GM23338 (cell line): ENCODE results near the gene ALOX12. TPM values are rescaled to one million over a fixed set of nuclear protein-coding genes. Genes with fewer than 3 reads are reported as not detected.

Source experiments
- ATAC-seq: fragments of 200-7000 bp; cut with Tn5 transposase; 3 replicates; pipeline ENCODE4 v1.9.1; 2020
- DNase-seq: peaks from one replicate; pipeline ENCODE4 v3.0.0-alpha.2; 2015; ENCODE audit warnings: low spot score
- H2AFZ ChIP-seq: fragments of 200-600 bp; sonication (generic); 2 replicates; pipeline ENCODE4 v1.8.0; 2016; ENCODE audit warnings: antibody characterized with exemption, mild to moderate bottlenecking, moderate library complexity
- H3F3A ChIP-seq: fragments of 200-600 bp; sonication (generic); replicated peaks from 2 replicates; pipeline ENCODE4 v1.8.0; 2017; ENCODE audit warnings: antibody characterized with exemption, mixed run types, low read depth
- H3K27ac ChIP-seq: fragments of 200-600 bp; sonication (generic); 2 replicates; pipeline ENCODE4 v1.6.1; 2016; ENCODE audit warnings: low read depth
- H3K27me3 ChIP-seq: fragments of 200-600 bp; sonication (generic); 2 replicates; pipeline ENCODE4 v1.8.0; 2016; ENCODE audit warnings: mild to moderate bottlenecking, mixed run types, moderate library complexity; ENCODE audit not compliant: insufficient read depth
- H3K36me3 ChIP-seq: fragments of 200-600 bp; sonication (generic); 2 replicates; pipeline ENCODE4 v1.8.0; 2016; ENCODE audit warnings: mild to moderate bottlenecking; ENCODE audit not compliant: insufficient read depth
- H3K4me1 ChIP-seq: fragments of 200-600 bp; sonication (generic); 2 replicates; pipeline ENCODE4 v1.8.0; 2016; ENCODE audit warnings: mild to moderate bottlenecking, moderate library complexity; ENCODE audit not compliant: insufficient read depth
- H3K4me2 ChIP-seq: fragments of 200-600 bp; sonication (generic); 2 replicates; pipeline ENCODE4 v1.7.1; 2017; ENCODE audit warnings: mixed run types
- H3K4me3 ChIP-seq: fragments of 200-600 bp; sonication (generic); 2 replicates; pipeline ENCODE4 v1.6.1; 2016; ENCODE audit warnings: mixed run types
- H3K79me2 ChIP-seq: fragments of 200-600 bp; sonication (generic); replicated peaks from 2 replicates; pipeline ENCODE4 v1.8.0; 2017; ENCODE audit warnings: mild to moderate bottlenecking; ENCODE audit not compliant: insufficient read depth
- H3K9me2 ChIP-seq: fragments of 200-600 bp; sonication (generic); 2 replicates; pipeline ENCODE4 v1.8.0; 2017; ENCODE audit not compliant: insufficient read depth
- H4K20me1 ChIP-seq: fragments of 200-600 bp; sonication (generic); replicated peaks from 2 replicates; pipeline ENCODE4 v1.8.0; 2017; ENCODE audit warnings: mild to moderate bottlenecking; ENCODE audit not compliant: insufficient read depth
- H3K27ac Mint-ChIP-seq: 2 replicates; pipeline ENCODE4 v1.8.0; 2020; ENCODE audit warnings: inconsistent platforms, mild to moderate bottlenecking, moderate library complexity, mixed read lengths
- H3K27me3 Mint-ChIP-seq: 3 replicates; pipeline ENCODE4 v1.8.0; 2022; ENCODE audit warnings: low read depth, mild to moderate bottlenecking, moderate library complexity, mixed read lengths, inconsistent platforms; ENCODE audit not compliant: insufficient read depth, poor library complexity
- H3K36me3 Mint-ChIP-seq: 3 replicates; pipeline ENCODE4 v1.8.0; 2021; ENCODE audit warnings: low read depth, mild to moderate bottlenecking, inconsistent platforms, moderate library complexity, mixed read lengths
- H3K4me1 Mint-ChIP-seq: 3 replicates; pipeline ENCODE4 v1.8.0; 2020; ENCODE audit warnings: mild to moderate bottlenecking, inconsistent platforms, mixed read lengths
- H3K4me3 Mint-ChIP-seq: 3 replicates; pipeline ENCODE4 v1.8.0; 2021; ENCODE audit warnings: moderate library complexity, mild to moderate bottlenecking, inconsistent platforms, mixed read lengths
- H3K9me3 Mint-ChIP-seq: 3 replicates; pipeline ENCODE4 v1.8.0; 2020; ENCODE audit warnings: moderate library complexity, mild to moderate bottlenecking, inconsistent platforms, mixed read lengths
- CREB1 ChIP-seq: fragments of 250-450 bp; sonication (Bioruptor Pico); IDR thresholded peaks from 2 replicates; pipeline ENCODE4 v1.5.0; 2020; ENCODE audit warnings: low read depth, mild to moderate bottlenecking, moderate library complexity
- CTCF ChIP-seq, 2 experiments: fragments of 200-600 bp in 1 of 2; sonication (generic) in 1 of 2; conservative IDR thresholded peaks; 2 replicates each; pipeline versions ENCODE4 v1.5.1 to v1.6.1; 2016 to 2017; ENCODE audit warnings: antibody characterized with exemption in 2 of 2, low read depth in 2 of 2, mild to moderate bottlenecking in 2 of 2, moderate library complexity in 1 of 2
- ETS1 ChIP-seq: IDR thresholded peaks from 2 replicates; pipeline ENCODE4 v1.6.1; 2016; ENCODE audit warnings: antibody characterized with exemption
- EZH2 ChIP-seq: fragments of 200-600 bp; sonication (generic); IDR thresholded peaks from one replicate; pipeline ENCODE4 v1.8.0; 2017; ENCODE audit warnings: antibody characterized with exemption, mild to moderate bottlenecking, low read depth; ENCODE audit not compliant: unreplicated experiment
- EZH2phosphoT487 ChIP-seq: fragments of 200-600 bp; sonication (generic); IDR thresholded peaks from one replicate; pipeline ENCODE4 v1.8.1; 2018; ENCODE audit warnings: antibody characterized with exemption; ENCODE audit not compliant: unreplicated experiment
- JUNB ChIP-seq: IDR thresholded peaks from one replicate; pipeline ENCODE4 v1.6.1; 2016; ENCODE audit warnings: antibody characterized with exemption; ENCODE audit not compliant: unreplicated experiment
- NANOG ChIP-seq: IDR thresholded peaks from 2 replicates; pipeline ENCODE4 v1.6.1; 2016; ENCODE audit warnings: antibody characterized with exemption, borderline replicate concordance
- POLR2AphosphoS5 ChIP-seq: IDR thresholded peaks from 2 replicates; pipeline ENCODE4 v1.6.1; 2016; ENCODE audit warnings: antibody characterized with exemption, low read depth
- REST ChIP-seq: IDR thresholded peaks from one replicate; pipeline ENCODE4 v1.6.1; 2018; ENCODE audit warnings: antibody characterized with exemption; ENCODE audit not compliant: unreplicated experiment
- STAT1 ChIP-seq: IDR thresholded peaks from one replicate; pipeline ENCODE4 v1.6.1; 2016; ENCODE audit warnings: antibody characterized with exemption; ENCODE audit not compliant: unreplicated experiment
- ZNF114 ChIP-seq: fragments of 250-450 bp; sonication (Bioruptor Pico); IDR thresholded peaks from 2 replicates; pipeline ENCODE4 v1.5.0; 2020; ENCODE audit warnings: mild to moderate bottlenecking, moderate library complexity
- ZNF331 ChIP-seq: fragments of 250-450 bp; sonication (Bioruptor Pico); IDR thresholded peaks from 2 replicates; pipeline ENCODE4 v1.5.0; 2020; ENCODE audit warnings: low read depth, mild to moderate bottlenecking, moderate library complexity
- ZNF462 ChIP-seq: fragments of 250-450 bp; sonication (Bioruptor Pico); IDR thresholded peaks from 2 replicates; pipeline ENCODE4 v1.5.0; 2020; ENCODE audit warnings: mild to moderate bottlenecking, moderate library complexity
- polyA plus RNA-seq: library from polyadenylated mRNA; unstranded; fragments of >200 nt; fragmentation: Nextera tagmentation; extraction: Ambion mirVana; gene quantifications from 2 replicates; pipeline ENCODE4 v1.2.1, GENCODE V29; 2016
- total RNA-seq: library from RNA; depleted of rRNA; stranded (reverse); fragments of >200 nt; shearing (Covaris generic); gene quantifications from 2 replicates; pipeline ENCODE4 v1.2.3, GENCODE V29; 2014

ALOX12 gene
- total and polyA plus RNA-seq, 2 experiments from 2014 or later, result 1.2 to 1.8 TPM

GRCh38 chr17:7024402-7024785, 28.5 kb downstream of the ALOX12 start:
- DNase-seq (no peak), ATAC-seq (no peak)
- TF ChIP-seq ZNF331 (no peak), ZNF114 (no peak), STAT1 (no peak), ETS1 (no peak), REST (no peak), EZH2 (no peak), JUNB (no peak), EZH2phosphoT487 (no peak), CTCF (conservative IDR thresholded peaks at IDR 0.05; ENCODE audit: low read depth in 2 of 2) (no peak), POLR2AphosphoS5 (no peak), ZNF462 (CRISPR knock-in tag) (no peak), NANOG (no peak), CREB1 (CRISPR knock-in tag) (no peak)
- Histone ChIP-seq H3F3A (peaks cover 6% of the 10 kb centered on the region; the same call in 1 of the 2 replicates), H2AFZ (no peak overlapping the region), H3K27me3 (peaks cover 34% of the 10 kb centered on the region), H3K79me2 (no peaks in the 10 kb centered on the region), H3K4me3 (no peak overlapping the region), H4K20me1 (no peaks in the 10 kb centered on the region; the same call in 1 of the 2 replicates), H3K36me3 (no peaks in the 10 kb centered on the region), H3K9me2 (no peaks in the 10 kb centered on the region), H3K4me1 (peaks cover 30% of the 10 kb centered on the region), H3K27ac (no peak overlapping the region), H3K4me2 (no peak overlapping the region)
- H3K27ac Mint-ChIP-seq, result no peak overlapping the region
- H3K4me3 Mint-ChIP-seq, result no peak overlapping the region; the same call in 2 of the 3 replicates
- H3K4me1 Mint-ChIP-seq, result peaks cover 32% of the 10 kb centered on the region
- H3K36me3 Mint-ChIP-seq, result peaks cover 13% of the 10 kb centered on the region
- peaks cover 37% of the 10 kb centered on the region for H3K27me3 Mint-ChIP-seq
- no peaks in the 10 kb centered on the region; the same call in 2 of the 3 replicates for H3K9me3 Mint-ChIP-seq
